K562 (cell line): ENCODE measurements around the gene GNA15. TPM values are rescaled to one million over a fixed set of nuclear protein-coding genes. Genes with fewer than 3 reads are reported as not detected.
A peak's percentile ranks its signal among the peaks of the same experiment; 100 is the strongest.

Source experiments
- ATAC-seq: fragments of 200-7000 bp; cut with Tn5 transposase; 3 replicates; pipeline ENCODE4 v1.9.1; 2020; ENCODE audit warnings: moderate library complexity
- BruUV-seq: library from RNA; stranded (reverse); fragments of 400-500 nt; replicated peaks from 2 replicates; lab custom pipeline; 2021; lab: Mats Ljungman, UMichigan
- CTCF ChIA-PET: fragments of 300-600 bp; formaldehyde crosslinking; extraction: SDS; loops from one replicate; lab custom pipeline; 2021; ENCODE audit warnings: low intra/inter-chr PET ratio; lab: Yijun Ruan, JAX
- POLR2A ChIA-PET: fragments of 300-600, 350-650 bp; sonication (Branson Sonifier 250); formaldehyde crosslinking; extraction: SDS; loops from one replicate; lab custom pipeline; 2021; ENCODE audit warnings: antibody characterized with exemption, inconsistent platforms; lab: Yijun Ruan, JAX
- DNase-seq, 4 experiments: peaks; one replicate each; pipeline versions ENCODE4 v3.0.0 to v3.0.0-alpha.2; 2011 to 2018; ENCODE audit warnings: low spot score in 3 of 4, mixed read lengths in 3 of 4; ENCODE audit errors: extremely low read depth in 1 of 4
- FAIRE-seq: peaks from 2 replicates; lab custom pipeline; 2011; peaks lifted over from hg19 to GRCh38; lab: Jason Lieb, UNC
- H2AFZ ChIP-seq: 2 replicates; pipeline ENCODE4 v1.6.0; 2011; ENCODE audit warnings: low read depth, low read length, control low read depth, inconsistent platforms
- H3K27ac ChIP-seq: fragments of 200-600 bp; 3 replicates; pipeline ENCODE4 v1.8.0; 2011; ENCODE audit warnings: low read depth, mild to moderate bottlenecking, control low read depth, inconsistent platforms, low read length, moderate library complexity, mixed read lengths; ENCODE audit errors: extremely low read depth
- H3K27me3 ChIP-seq, 2 experiments: fragments of 300-600 bp in 1 of 2; 2 replicates in 1 of 2; 3 replicates in 1 of 2; pipeline versions ENCODE4 v1.6.0 to v1.8.0; 2011; ENCODE audit warnings: inconsistent platforms in 2 of 2, low read length in 2 of 2, mild to moderate bottlenecking in 1 of 2, mixed read lengths in 1 of 2, moderate library complexity in 1 of 2; ENCODE audit not compliant: control insufficient read depth in 2 of 2, insufficient read depth in 2 of 2
- H3K36me3 ChIP-seq: fragments of 300-600 bp; 3 replicates; pipeline ENCODE4 v1.8.0; 2011; ENCODE audit warnings: mild to moderate bottlenecking, low read length, inconsistent platforms; ENCODE audit not compliant: control insufficient read depth, insufficient read depth
- H3K4me1 ChIP-seq, 2 experiments: fragments of 200-600 bp in 1 of 2; replicated peaks in 1 of 2; 2 replicates in 1 of 2; 3 replicates in 1 of 2; pipeline versions ENCODE4 v1.5.1 to v1.8.0; 2011; ENCODE audit warnings: inconsistent platforms in 2 of 2, low read length in 2 of 2, mild to moderate bottlenecking in 1 of 2, mixed read lengths in 1 of 2, moderate library complexity in 1 of 2; ENCODE audit not compliant: control insufficient read depth in 2 of 2, insufficient read depth in 2 of 2
- H3K4me2 ChIP-seq: 2 replicates; pipeline ENCODE4 v1.6.1; 2011; ENCODE audit warnings: low read length, control low read depth, inconsistent platforms, mixed read lengths; ENCODE audit not compliant: insufficient read depth
- H3K4me3 ChIP-seq: fragments of 200-600 bp; sonication (generic), shearing (Covaris generic); 2 replicates; pipeline ENCODE4 v1.5.1; 2016; ENCODE audit warnings: control low read depth, inconsistent platforms
- H3K79me2 ChIP-seq: fragments of 200-600 bp; 3 replicates; pipeline ENCODE4 v1.8.0; 2011; ENCODE audit warnings: low read length, inconsistent platforms; ENCODE audit not compliant: control insufficient read depth, insufficient read depth
- H3K9ac ChIP-seq, 2 experiments: 2 replicates each; pipeline versions ENCODE4 v1.6.0 to v1.6.1; 2011; ENCODE audit warnings: low read depth in 2 of 2, low read length in 2 of 2, control low read depth in 1 of 2, inconsistent platforms in 1 of 2, mild to moderate bottlenecking in 1 of 2, mixed read lengths in 1 of 2; ENCODE audit not compliant: insufficient read depth in 1 of 2
- H3K9me1 ChIP-seq: one replicate; pipeline ENCODE4 v1.6.0; 2011; ENCODE audit warnings: inconsistent platforms, mild to moderate bottlenecking, low read length, moderate library complexity; ENCODE audit not compliant: control insufficient read depth, insufficient read depth
- H3K9me3 ChIP-seq: replicated peaks from 2 replicates; pipeline ENCODE4 v1.5.1; 2011; ENCODE audit warnings: low read depth, low read length, inconsistent platforms; ENCODE audit not compliant: control insufficient read depth, insufficient read depth
- H4K20me1 ChIP-seq: replicated peaks from 2 replicates; pipeline ENCODE4 v1.6.1; 2011; ENCODE audit warnings: low read length, inconsistent platforms, mixed read lengths; ENCODE audit not compliant: control insufficient read depth, insufficient read depth
- EWSR1 ChIP-seq: fragments of 450-650 bp; IDR thresholded peaks from 2 replicates; pipeline ENCODE4 v1.6.1; 2018; ENCODE audit warnings: borderline replicate concordance, mild to moderate bottlenecking, low read depth, moderate library complexity; ENCODE audit not compliant: partially characterized antibody
- GATAD2A ChIP-seq: fragments of 450-650 bp; IDR thresholded peaks from 2 replicates; pipeline ENCODE4 v1.6.1; 2017
- KLF10 ChIP-seq: fragments of 250-450 bp; sonication (Bioruptor Pico); IDR thresholded peaks from 2 replicates; pipeline ENCODE4 v1.6.1; 2021; ENCODE audit warnings: matching md5 sums
- NFIC ChIP-seq: fragments of 450-650 bp; IDR thresholded peaks from 2 replicates; pipeline ENCODE4 v1.6.1; 2017; ENCODE audit warnings: mild to moderate bottlenecking, inconsistent platforms
- NR2C1 ChIP-seq, 2 experiments: fragments of 450-650 bp; IDR thresholded peaks; 2 replicates each; pipeline ENCODE4 v1.6.1; 2017; ENCODE audit warnings: mild to moderate bottlenecking in 2 of 2, antibody characterized with exemption in 1 of 2, inconsistent platforms in 1 of 2, missing compliant biosample characterization in 1 of 2, missing genetic modification characterization in 1 of 2
- POLR2G ChIP-seq: fragments of 200-400 bp; formaldehyde crosslinking; IDR thresholded peaks from 2 replicates; pipeline ENCODE4 v1.6.1; 2017; ENCODE audit warnings: low read depth, mild to moderate bottlenecking, antibody characterized with exemption, low read length, moderate library complexity
- POLR3A ChIP-seq: IDR thresholded peaks from 2 replicates; pipeline ENCODE4 v1.6.1; 2011; ENCODE audit warnings: borderline replicate concordance, mild to moderate bottlenecking, moderate library complexity; ENCODE audit not compliant: insufficient read length, insufficient read depth; ENCODE audit errors: extremely low read depth
- RB1 ChIP-seq: fragments of 450-650 bp; IDR thresholded peaks from 2 replicates; pipeline ENCODE4 v1.6.1; 2017; ENCODE audit warnings: low read depth, mild to moderate bottlenecking
- RBBP5 ChIP-seq: fragments of 200-600 bp; sonication (generic); IDR thresholded peaks from 2 replicates; pipeline ENCODE4 v1.6.1; 2012; ENCODE audit warnings: borderline replicate concordance, mild to moderate bottlenecking, low read length, control low read depth, inconsistent platforms; ENCODE audit not compliant: insufficient read depth, poor library complexity, severe bottlenecking
- RBFOX2 ChIP-seq: fragments of 200-400 bp; formaldehyde crosslinking; IDR thresholded peaks from 2 replicates; pipeline ENCODE4 v1.6.1; 2017; ENCODE audit warnings: low read depth, mild to moderate bottlenecking, low read length, moderate library complexity
- SUPT5H ChIP-seq: fragments of 450-650 bp; IDR thresholded peaks from 2 replicates; pipeline ENCODE4 v1.6.1; 2016
- TEAD2 ChIP-seq: fragments of 450-650 bp; IDR thresholded peaks from 2 replicates; pipeline ENCODE4 v1.6.1; 2016; ENCODE audit warnings: missing genetic modification characterization, control low read depth, missing compliant biosample characterization
- ZBTB33 ChIP-seq: sonication (generic); formaldehyde crosslinking; IDR thresholded peaks from 2 replicates; pipeline ENCODE4 v1.8.1; 2023; ENCODE audit warnings: mild to moderate bottlenecking, missing genetic modification reagents
- ZEB2 ChIP-seq: fragments of 450-650 bp; IDR thresholded peaks from 2 replicates; pipeline ENCODE4 v1.6.1; 2016
- WGBS: fragments of 100-300 bp; shearing (Covaris generic); methylation state at CpG from one replicate; pipeline ENCODE4 v1.1.6; 2016; ENCODE audit warnings: low coverage, mixed read lengths; ENCODE audit not compliant: insufficient coverage; ENCODE audit errors: missing lambda C conversion rate; 5-methylcytosine and 5-hydroxymethylcytosine counted together
- in situ Hi-C: fragments of 300-500 bp; cut with MboI; formaldehyde crosslinking; loops from 4 replicates; pipeline ENCODE4 v1.15.0; 2018; ENCODE audit warnings: inconsistent platforms, mixed read lengths
- intact Hi-C: fragments of 100-400 bp; cut with micrococcal nuclease; formaldehyde crosslinking; loops from 2 replicates; pipeline ENCODE4 v1.14.2; 2022
- polyA plus RNA-seq, 8 experiments: library from polyadenylated mRNA; depleted of rRNA in 4 of 8; stranded (reverse) in 5 of 8; unstranded in 3 of 8; fragments of >200 nt; fragmentation: Nextera tagmentation in 2 of 8; fragmentation: Illumina TruSeq in 1 of 8; extraction: Ambion mirVana in 2 of 8; extraction: Trizol in 1 of 8; gene quantifications; 2 replicates each; pipeline versions ENCODE4 v1.2.1 to v1.2.3, GENCODE V29; 2011 to 2014; ENCODE audit warnings: inconsistent platforms in 1 of 8, missing spikeins in 1 of 8
- total RNA-seq, 7 experiments: library from RNA; depleted of rRNA in 6 of 7; stranded (reverse); fragments of >200 nt in 6 of 7; fragmentation: Illumina TruSeq in 2 of 7; extraction: Trizol in 2 of 7; gene quantifications; 2 replicates each; pipeline versions ENCODE4 v1.2.1 to v1.2.3, GENCODE V29; 2011 to 2021; ENCODE audit warnings: low replicate concordance in 1 of 7

GNA15 gene
- total and polyA plus RNA-seq, 9 of the 15 experiments (the other 6 are each of a cell fraction or from before 2014, with no cell fraction given), result 0.03 to 0.24 (median 0.11) TPM; not detected in 1

GRCh38 chr19:3198901-3199700, 63.3 kb downstream of the GNA15 start (continued):
- peak; percentile 96 for TF ChIP-seq ZBTB33 (CRISPR knock-in tag)
- peak; percentile 32; the same call in 1 of the 2 replicates for TF ChIP-seq RBFOX2
- TF ChIP-seq NFIC, result peak; percentile 28; the same call in 1 of the 2 replicates
- TF ChIP-seq, all 486 proteins: peak for 5

- Histone ChIP-seq H3K9ac (peak overlapping the region in 1 of 2 experiments; percentile 58; a peak in 1 of 4 replicates), H3K4me1 (peaks cover 0 to 47% of the 10 kb centered on the region in 2 experiments; a peak in 2 of 5 replicates), H4K20me1 (no peaks in the 10 kb centered on the region), H3K4me2 (no peak overlapping the region), H3K36me3 (peaks cover 76% of the 10 kb centered on the region; the same call in 2 of the 3 replicates), H3K79me2 (0 out of 3 replicates have a peak, but pooled peaks cover under 1% of the 10 kb centered on the region), H3K27me3 (no peaks in the 10 kb centered on the region), H2AFZ (no peak overlapping the region), H3K4me3 (no peak overlapping the region), H3K9me1 (no peaks in the 10 kb centered on the region), H3K27ac (no peak overlapping the region), H3K9me3 (no peaks in the 10 kb centered on the region)
- FAIRE-seq, result no peak
- DNase-seq, result peak in 1 of 4 experiments; percentile 22
- 94% methylated on average over 13 of the region's 39 CpGs for WGBS
- ATAC-seq, result no peak
- in situ Hi-C loops (no loop called here), intact Hi-C loops (no loop called here)
- CTCF ChIA-PET, result no interaction called here
- POLR2A ChIA-PET, result interaction anchor here (0.5 kb wide), 1 partner anchor 11 kb away, joined by 3 read pairs; no protein-coding TSS in a partner anchor
- no TSS peak for BruUV-seq
- TF ChIP-seq SUPT5H (0 out of 2 replicates have a peak, but pooled peaks have one; percentile 24), POLR2G (peak; percentile 63), RBBP5 (no peak), RBFOX2 (peak; percentile 47), KLF10 (CRISPR knock-in tag) (no peak), GATAD2A (no peak), NR2C1 (IDR thresholded peaks at IDR 0.05) (no peak), NR2C1 (tag; IDR thresholded peaks at IDR 0.05) (no peak), TEAD2 (no peak), EWSR1 (no peak), POLR3A (no peak), ZEB2 (no peak), RB1 (no peak)
Observed at GRCh38 chr19:3201072-3201700, 65.4 kb downstream of the GNA15 start.
